Left ventricle myocardium superior (tissue), 1 donor: ENCODE results near the gene FOXO3. TPM values are rescaled to one million over a fixed set of nuclear protein-coding genes. Genes with fewer than 3 reads are reported as not detected.
A peak's percentile ranks its signal among the peaks of the same experiment; 100 is the strongest.
"Not testable (repeated sequence)": the region's sequence is repeated elsewhere in the genome, so short reads cannot be mapped to it uniquely, and the experiment has no call there.

Experiments
- ATAC-seq: fragments of 200-7000 bp; cut with Tn5 transposase; one replicate; pipeline ENCODE4 v1.9.1; 2020; ENCODE audit warnings: mild to moderate bottlenecking, moderate library complexity
- DNase-seq: peaks from one replicate; pipeline ENCODE4 v3.0.0-alpha.2; 2020
- intact Hi-C: fragments of 100-400 bp; cut with micrococcal nuclease; formaldehyde crosslinking; loops from one replicate; pipeline ENCODE4 v1.11.0; 2022
- long read RNA-seq: library from polyadenylated mRNA; unstranded; transcript quantifications from one replicate; pipeline ENCODE4 v2.0.0, GENCODE V29; 2021
- total RNA-seq: library from RNA; stranded (reverse); fragmentation: NEBNext Ultra II Directional; extraction: Animal tissue kit (Norgen Biotek cat#: 25700); gene quantifications from one replicate; pipeline ENCODE4 v1.2.1, GENCODE V29; 2021
- donor health status: DM: no; HTN: yes; CAD: no; lungs with severe emphysema.

FOXO3 gene
- total RNA-seq = 29.5 TPM
- long read RNA-seq, full-length matches to known transcripts = 51 of 90 reads
- long read RNA-seq, partial matches to known transcripts = 24 of 90 reads
- long read RNA-seq, other reads (novel, unspliced or antisense) = 15 of 90 reads

GRCh38 chr6:108560463-108561308 lies at the start of gene FOXO3:
TSS of gene FOXO3 (plus strand) at chr6:108560917. CDS start at chr6:108561209, 292 bp downstream.
- ATAC-seq (peak; percentile 69), DNase-seq (peak; percentile 96)
- intact Hi-C loops = loop anchor here (10.0 kb wide), 1 partner anchor 94 kb away; no protein-coding TSS in a partner anchor

GRCh38 chr6:108518714-108519576 lies 41.8 kb upstream of the FOXO3 start:
- ATAC-seq = no peak
- intact Hi-C loops = no loop called here

GRCh38 chr6:108521616-108522107 lies 39.1 kb upstream of the FOXO3 start:
- ATAC-seq = no peak
- intact Hi-C loops = no loop called here
- DNase-seq = no peak

More at GRCh38 chr6:108518714-108519576, 41.8 kb upstream of the FOXO3 start:
- DNase-seq = no peak

- ATAC-seq (no peak), DNase-seq (no peak)
- intact Hi-C loops = no loop called here
Measured at GRCh38 chr6:108523697-108524096, 37.0 kb upstream of the FOXO3 start.

- ATAC-seq (no peak), DNase-seq (no peak)
- intact Hi-C loops = loop anchor here (5.0 kb wide), 1 partner anchor 412 kb away; no protein-coding TSS in a partner anchor
Measured at GRCh38 chr6:108524528-108525248, 36.0 kb upstream of the FOXO3 start.

GRCh38 chr6:108526739-108527174 lies 34.0 kb upstream of the FOXO3 start:
- ATAC-seq (peak; percentile 45), DNase-seq (no peak)
- intact Hi-C loops = loop anchor here (5.0 kb wide), 1 partner anchor 414 kb away; no protein-coding TSS in a partner anchor

- intact Hi-C loops = loop anchor here (5.0 kb wide), 1 partner anchor 417 kb away; no protein-coding TSS in a partner anchor
- DNase-seq (no peak), ATAC-seq (no peak)
Measured at GRCh38 chr6:108528878-108529277, 31.8 kb upstream of the FOXO3 start.

- DNase-seq (no peak), ATAC-seq (no peak)
- intact Hi-C loops = no loop called here
Measured at GRCh38 chr6:108531332-108531731, 29.4 kb upstream of the FOXO3 start.

GRCh38 chr6:108535114-108535742 lies 25.5 kb upstream of the FOXO3 start:
- no peak for ATAC-seq
- intact Hi-C loops = no loop called here
- no peak for DNase-seq

- ATAC-seq, DNase-seq, intact Hi-C loops: not testable (repeated sequence)
Measured at GRCh38 chr6:108535920-108536535, 24.7 kb upstream of the FOXO3 start.

- DNase-seq = peak; percentile 69
Measured at GRCh38 chr6:108541843-108542759, 18.6 kb upstream of the FOXO3 start.

GRCh38 chr6:108543175-108543940 lies 17.4 kb upstream of the FOXO3 start:
- no peak for ATAC-seq
- intact Hi-C loops = loop anchor here (5.0 kb wide), 3 partner anchors 244 to 349 kb away; no protein-coding TSS in a partner anchor
- DNase-seq = no peak

More at GRCh38 chr6:108541843-108542759, 18.6 kb upstream of the FOXO3 start:
- intact Hi-C loops = loop anchor here (5.0 kb wide), 3 partner anchors 245 to 350 kb away; no protein-coding TSS in a partner anchor
- ATAC-seq = peak; percentile 87

GRCh38 chr6:108544606-108545005 lies 16.1 kb upstream of the FOXO3 start:
- intact Hi-C loops = loop anchor here (5.0 kb wide), 3 partner anchors 243 to 348 kb away; no protein-coding TSS in a partner anchor
- DNase-seq = no peak
- ATAC-seq = no peak

GRCh38 chr6:108546079-108547049 lies 14.4 kb upstream of the FOXO3 start:
- intact Hi-C loops = no loop called here

GRCh38 chr6:108549241-108549640 lies 11.5 kb upstream of the FOXO3 start:
- DNase-seq (no peak), ATAC-seq (no peak)
- intact Hi-C loops = no loop called here

More at GRCh38 chr6:108546079-108547049, 14.4 kb upstream of the FOXO3 start:
- DNase-seq (no peak), ATAC-seq (no peak)
